GM12891 (cell line): ENCODE measurements around the gene ADAMTSL1.

Source experiments
- POLR2A ChIP-seq: IDR thresholded peaks from 2 replicates; pipeline ENCODE4 v1.6.1; 2011; ENCODE audit warnings: low read depth, low read length, control low read depth
- POLR2AphosphoS5 ChIP-seq: IDR thresholded peaks from 2 replicates; pipeline ENCODE4 v1.6.1; 2011; ENCODE audit warnings: low read depth, low read length, control low read depth
- POU2F2 ChIP-seq: IDR thresholded peaks from 2 replicates; pipeline ENCODE4 v1.6.1; 2011; ENCODE audit warnings: low read depth, mild to moderate bottlenecking, control low read depth, low read length, moderate library complexity
- TAF1 ChIP-seq: IDR thresholded peaks from 2 replicates; pipeline ENCODE4 v1.6.1; 2011; ENCODE audit warnings: low read depth, low read length, control low read depth

DNA sequence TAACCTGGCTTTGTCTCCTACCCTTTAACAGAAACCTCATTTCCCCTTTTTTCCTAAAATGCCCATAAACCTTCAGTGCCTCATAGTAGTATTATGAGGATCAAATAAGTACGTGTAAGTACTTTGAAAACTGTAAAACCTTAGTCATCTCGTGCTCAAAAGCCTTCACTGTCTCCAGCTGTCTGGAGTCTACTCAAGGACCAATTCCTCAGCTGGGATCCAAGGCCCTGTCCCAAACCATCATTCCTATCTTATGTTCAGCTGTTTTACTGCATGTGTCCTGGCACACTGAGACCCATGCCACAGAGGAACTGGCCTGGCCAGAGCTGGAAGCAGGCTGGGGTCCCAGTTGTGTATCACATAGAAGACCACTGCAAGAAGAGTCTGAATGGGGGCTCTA lies 15.9 kb downstream of the ADAMTSL1 start:
- TF ChIP-seq POLR2A, result no peak
- no peak for TF ChIP-seq POLR2AphosphoS5
- no peak for TF ChIP-seq POU2F2
- no peak for TF ChIP-seq TAF1
